GM12878 (cell line): ENCODE measurements around the gene SRC. TPM values are rescaled to one million over a fixed set of nuclear protein-coding genes. Genes with fewer than 3 reads are reported as not detected.
A peak's percentile ranks its signal among the peaks of the same experiment; 100 is the strongest.

Experiments used
- ATAC-seq: fragments of 200-7000 bp; cut with Tn5 transposase; 3 replicates; pipeline ENCODE4 v1.9.1; 2020; ENCODE audit warnings: mild to moderate bottlenecking, moderate library complexity
- BruUV-seq: library from RNA; stranded (reverse); fragments of 400-500 nt; replicated peaks from 2 replicates; lab custom pipeline; 2021; lab: Mats Ljungman, UMichigan
- CTCF ChIA-PET: fragments of 300-600 bp; sonication (Branson Sonifier 250); formaldehyde crosslinking; extraction: SDS; loops from one replicate; lab custom pipeline; 2021; ENCODE audit warnings: inconsistent platforms; lab: Yijun Ruan, JAX
- POLR2A ChIA-PET: fragments of 350-600 bp; formaldehyde crosslinking; extraction: SDS; loops from one replicate; lab custom pipeline; 2021; ENCODE audit warnings: inconsistent platforms; lab: Charles Lee
- RAD21 ChIA-PET: fragments of 300-600 bp; sonication (Branson Sonifier 250); formaldehyde crosslinking; loops from one replicate; lab custom pipeline; 2023; ENCODE audit warnings: antibody characterized with exemption; ENCODE audit not compliant: unreplicated experiment; lab: Charles Lee
- SMC1A ChIA-PET: fragments of 300-600 bp; sonication (Branson Sonifier 250); formaldehyde crosslinking; loops from one replicate; lab custom pipeline; 2023; ENCODE audit not compliant: unreplicated experiment, uncharacterized antibody; lab: Charles Lee
- DNase-seq: peaks from one replicate; pipeline ENCODE4 v3.0.0-alpha.2; 2011; ENCODE audit warnings: low read depth, low spot score
- FAIRE-seq: peaks from 3 replicates; lab custom pipeline; 2011; peaks lifted over from hg19 to GRCh38; lab: Jason Lieb, UNC
- H2AFZ ChIP-seq: 2 replicates; pipeline ENCODE4 v1.6.0; 2011; ENCODE audit warnings: low read depth, low read length, control low read depth; ENCODE audit not compliant: control insufficient read depth
- H3K27ac ChIP-seq: 2 replicates; pipeline ENCODE4 v1.5.1; 2011; ENCODE audit warnings: control low read depth; ENCODE audit not compliant: control insufficient read depth, insufficient read depth
- H3K27me3 ChIP-seq, 2 experiments: replicated peaks in 1 of 2; 2 replicates each; pipeline versions ENCODE4 v1.6.0 to v1.6.1; 2011; ENCODE audit warnings: low read length in 1 of 2; ENCODE audit not compliant: control insufficient read depth in 2 of 2, insufficient read depth in 2 of 2
- H3K36me3 ChIP-seq, 2 experiments: 2 replicates each; pipeline ENCODE4 v1.5.1; 2011; ENCODE audit warnings: low read length in 1 of 2; ENCODE audit not compliant: control insufficient read depth in 2 of 2, insufficient read depth in 2 of 2
- H3K4me1 ChIP-seq: 2 replicates; pipeline ENCODE4 v1.6.1; 2011; ENCODE audit warnings: mild to moderate bottlenecking, low read length, moderate library complexity, mixed read lengths; ENCODE audit not compliant: control insufficient read depth, insufficient read depth
- H3K4me2 ChIP-seq: 2 replicates; pipeline ENCODE4 v1.6.0; 2011; ENCODE audit warnings: control low read depth; ENCODE audit not compliant: control insufficient read depth, insufficient read depth
- H3K4me3 ChIP-seq: fragments of 200-600 bp; sonication (generic); 2 replicates; pipeline ENCODE4 v1.5.1; 2016
- H3K79me2 ChIP-seq: 2 replicates; pipeline ENCODE4 v1.6.0; 2011; ENCODE audit warnings: low read length; ENCODE audit not compliant: control insufficient read depth, insufficient read depth
- H3K9ac ChIP-seq: 2 replicates; pipeline ENCODE4 v1.8.0; 2011; ENCODE audit warnings: low read length, control low read depth, mixed read lengths; ENCODE audit not compliant: control insufficient read depth, insufficient read depth
- H3K9me3 ChIP-seq: replicated peaks from 3 replicates; pipeline ENCODE4 v1.5.1; 2011; ENCODE audit warnings: mild to moderate bottlenecking, low read length; ENCODE audit not compliant: control insufficient read depth, insufficient read depth
- H4K20me1 ChIP-seq: 2 replicates; pipeline ENCODE4 v1.6.0; 2011; ENCODE audit not compliant: control insufficient read depth, insufficient read depth
- CBX3 ChIP-seq: fragments of 200-600 bp; sonication (generic); IDR thresholded peaks from 2 replicates; pipeline ENCODE4 v1.6.1; 2016; ENCODE audit warnings: low read depth, borderline replicate concordance
- DPF2 ChIP-seq: fragments of 450-650 bp; IDR thresholded peaks from 2 replicates; pipeline ENCODE4 v1.6.1; 2017; ENCODE audit warnings: mild to moderate bottlenecking
- EP300 ChIP-seq, 2 experiments: fragments of 150-350 bp in 1 of 2; IDR thresholded peaks; 2 replicates each; pipeline ENCODE4 v1.6.1; 2011 to 2012; ENCODE audit warnings: low read depth in 2 of 2, low read length in 2 of 2, borderline replicate concordance in 1 of 2, improper control_type of control experiment in 1 of 2, inconsistent platforms in 1 of 2; ENCODE audit not compliant: control insufficient read depth in 1 of 2
- HDAC6 ChIP-seq: fragments of 200-600 bp; sonication (generic); IDR thresholded peaks from one replicate; pipeline ENCODE4 v1.8.0; 2017; ENCODE audit warnings: antibody characterized with exemption; ENCODE audit not compliant: unreplicated experiment
- MEF2B ChIP-seq: fragments of 450-650 bp; IDR thresholded peaks from 2 replicates; pipeline ENCODE4 v1.6.1; 2018; ENCODE audit warnings: mild to moderate bottlenecking, moderate library complexity; ENCODE audit not compliant: partially characterized antibody, poor library complexity, severe bottlenecking
- NBN ChIP-seq: fragments of 450-650 bp; IDR thresholded peaks from 2 replicates; pipeline ENCODE4 v1.6.1; 2016
- PRDM15 ChIP-seq: fragments of 450-650 bp; formaldehyde crosslinking; IDR thresholded peaks from 2 replicates; pipeline ENCODE4 v1.4.0; 2020; ENCODE audit warnings: mild to moderate bottlenecking, moderate library complexity
- RUNX3 ChIP-seq: IDR thresholded peaks from 2 replicates; pipeline ENCODE4 v1.6.1; 2012; ENCODE audit warnings: low read length, inconsistent platforms
- SPI1 ChIP-seq: IDR thresholded peaks from 2 replicates; pipeline ENCODE4 v1.6.1; 2011; ENCODE audit warnings: low read depth, mild to moderate bottlenecking, low read length, moderate library complexity, borderline replicate concordance; ENCODE audit not compliant: insufficient read depth
- SUPT20H ChIP-seq: IDR thresholded peaks from 2 replicates; pipeline ENCODE4 v1.6.1; 2011; ENCODE audit warnings: low read depth, mild to moderate bottlenecking, low read length, moderate library complexity, borderline replicate concordance; ENCODE audit not compliant: control insufficient read depth
- TARDBP ChIP-seq: IDR thresholded peaks from 2 replicates; pipeline ENCODE4 v1.6.1; 2016; ENCODE audit warnings: borderline replicate concordance
- USF2 ChIP-seq: IDR thresholded peaks from 2 replicates; pipeline ENCODE4 v1.6.1; 2011; ENCODE audit warnings: low read depth, low read length, improper control_type of control experiment, borderline replicate concordance
- ZNF24 ChIP-seq: fragments of 450-650 bp; IDR thresholded peaks from 2 replicates; pipeline ENCODE4 v1.6.1; 2017; ENCODE audit warnings: antibody characterized with exemption, mild to moderate bottlenecking
- WGBS: methylation state at CpG from one replicate; pipeline ENCODE4 v1.1.6; 2016; ENCODE audit warnings: low lambda C conversion rate; ENCODE audit not compliant: insufficient replicate concordance, insufficient coverage; ENCODE audit errors: missing lambda C conversion rate; 5-methylcytosine and 5-hydroxymethylcytosine counted together
- in situ Hi-C: fragments of 300-500 bp; cut with MboI; formaldehyde crosslinking; loops from 9 replicates; pipeline ENCODE4 v1.14.3; 2018; ENCODE audit warnings: mixed read lengths
- intact Hi-C: fragments of 100-400 bp; cut with micrococcal nuclease; formaldehyde crosslinking; loops from one replicate; pipeline ENCODE4 v1.14.2; 2022; ENCODE audit not compliant: unreplicated experiment
- polyA plus RNA-seq, 11 experiments: library from polyadenylated mRNA; depleted of rRNA in 4 of 11; unstranded in 6 of 11; stranded (reverse) in 5 of 11; fragments of >200 nt; fragmentation: Nextera tagmentation in 4 of 11; fragmentation: Illumina TruSeq in 1 of 11; extraction: Ambion mirVana in 4 of 11; extraction: Trizol in 1 of 11; gene quantifications; 1 replicate in 1 of 11; 2 replicates in 10 of 11; pipeline versions ENCODE4 v1.2.1 to v1.2.3, GENCODE V29; 2011 to 2016; ENCODE audit warnings: inconsistent platforms in 2 of 11, missing spikeins in 2 of 11, low read depth in 1 of 11
- total RNA-seq, 4 experiments: library from RNA; depleted of rRNA in 3 of 4; stranded (reverse); fragments of >200 nt in 3 of 4; fragmentation: Illumina TruSeq in 1 of 4; extraction: Trizol in 1 of 4; gene quantifications; 2 replicates each; pipeline versions ENCODE4 v1.2.1 to v1.2.3, GENCODE V29; 2013 to 2021
- TF ChIP-seq, protein P1 (sequence below): fragments of 450-650 bp; IDR thresholded peaks from 2 replicates; pipeline ENCODE4 v1.6.1; 2018; ENCODE audit warnings: mild to moderate bottlenecking, low read depth, moderate library complexity; ENCODE audit not compliant: partially characterized antibody

SRC gene
- total and polyA plus RNA-seq, 10 of the 15 experiments (the other 5 are each of a cell fraction or from before 2014, with no cell fraction given) = 0.60 to 71.3 (median 27.2) TPM

DNA sequence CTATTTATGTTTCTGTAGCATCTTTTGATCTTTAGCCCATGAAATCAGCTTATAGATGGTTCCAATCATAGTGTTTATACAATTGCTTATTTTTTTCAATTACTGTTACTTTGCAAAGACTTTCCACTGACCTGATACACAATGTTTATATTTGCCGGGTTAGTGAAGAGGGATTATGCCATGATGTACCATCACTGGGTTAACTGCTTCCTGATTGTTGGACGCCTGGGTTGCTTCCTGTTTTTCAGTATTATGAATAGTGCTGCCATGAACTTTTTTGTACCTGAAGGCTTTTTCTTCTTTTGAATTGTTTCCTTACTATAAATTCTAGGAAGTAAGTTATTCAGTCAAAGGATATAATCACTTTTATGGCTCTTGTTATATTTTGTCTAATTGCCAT is 49.6 kb upstream of the SRC start (continued):
- TF ChIP-seq SUPT20H = no peak

- ATAC-seq = no peak
- ChIA-PET SMC1A (interaction anchor here (0.7 to 2.3 kb wide), 8 partner anchors 11 to 236 kb away, joined by 3 to 9 read pairs (median 6); no protein-coding TSS in a partner anchor), POLR2A (interaction anchor here (0.5 to 1.1 kb wide), 6 partner anchors 18 to 695 kb away, joined by 3 to 5 read pairs (median 3); no protein-coding TSS in a partner anchor), CTCF (interaction anchor here (0.7 to 1.9 kb wide), 8 partner anchors 13 to 238 kb away, joined by 3 to 5 read pairs (median 4); no protein-coding TSS in a partner anchor), RAD21 (interaction anchor here (1.0 to 1.2 kb wide), 2 partner anchors 27 to 236 kb away, joined by 3 read pairs; no protein-coding TSS in a partner anchor)
- intact Hi-C loops = no loop called here
- Histone ChIP-seq H3K27me3 (no peaks in the 10 kb centered on the region), H3K36me3 (peaks cover 12 to 23% of the 10 kb centered on the region in 2 experiments), H3K4me2 (peak overlapping the region; percentile 21; the same call in 1 of the 2 replicates), H4K20me1 (no peaks in the 10 kb centered on the region), H3K4me3 (no peak overlapping the region), H2AFZ (no peak overlapping the region), H3K27ac (peak overlapping the region; percentile 53), H3K9me3 (peaks cover 9% of the 10 kb centered on the region), H3K4me1 (peaks cover 55% of the 10 kb centered on the region), H3K9ac (no peak overlapping the region), H3K79me2 (peaks cover 78% of the 10 kb centered on the region)
- 95% methylated on average over 13 of the region's 13 CpGs for WGBS
- no TSS peak for BruUV-seq
- in situ Hi-C loops = no loop called here
- no peak for FAIRE-seq
- DNase-seq = no peak
- TF ChIP-seq NBN (no peak), DPF2 (no peak), CBX3 (no peak), PRDM15 (CRISPR knock-in tag) (no peak), EP300 (IDR thresholded peaks at IDR 0.05; ENCODE audit: borderline replicate concordance in 1 of 2, control insufficient read depth in 1 of 2, low read depth in 2 of 2, low read length in 2 of 2) (no peak), TARDBP (no peak), SPI1 (no peak), ZNF24 (no peak), HDAC6 (no peak), USF2 (no peak), RUNX3 (no peak), MEF2B (no peak)
- TF ChIP-seq, protein P1, sequence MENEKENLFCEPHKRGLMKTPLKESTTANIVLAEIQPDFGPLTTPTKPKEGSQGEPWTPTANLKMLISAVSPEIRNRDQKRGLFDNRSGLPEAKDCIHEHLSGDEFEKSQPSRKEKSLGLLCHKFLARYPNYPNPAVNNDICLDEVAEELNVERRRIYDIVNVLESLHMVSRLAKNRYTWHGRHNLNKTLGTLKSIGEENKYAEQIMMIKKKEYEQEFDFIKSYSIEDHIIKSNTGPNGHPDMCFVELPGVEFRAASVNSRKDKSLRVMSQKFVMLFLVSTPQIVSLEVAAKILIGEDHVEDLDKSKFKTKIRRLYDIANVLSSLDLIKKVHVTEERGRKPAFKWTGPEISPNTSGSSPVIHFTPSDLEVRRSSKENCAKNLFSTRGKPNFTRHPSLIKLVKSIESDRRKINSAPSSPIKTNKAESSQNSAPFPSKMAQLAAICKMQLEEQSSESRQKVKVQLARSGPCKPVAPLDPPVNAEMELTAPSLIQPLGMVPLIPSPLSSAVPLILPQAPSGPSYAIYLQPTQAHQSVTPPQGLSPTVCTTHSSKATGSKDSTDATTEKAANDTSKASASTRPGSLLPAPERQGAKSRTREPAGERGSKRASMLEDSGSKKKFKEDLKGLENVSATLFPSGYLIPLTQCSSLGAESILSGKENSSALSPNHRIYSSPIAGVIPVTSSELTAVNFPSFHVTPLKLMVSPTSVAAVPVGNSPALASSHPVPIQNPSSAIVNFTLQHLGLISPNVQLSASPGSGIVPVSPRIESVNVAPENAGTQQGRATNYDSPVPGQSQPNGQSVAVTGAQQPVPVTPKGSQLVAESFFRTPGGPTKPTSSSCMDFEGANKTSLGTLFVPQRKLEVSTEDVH = no peak
Measured at GRCh38 chr20:37297066-37297736, 48.7 kb upstream of the SRC start.
